GM12874 (cell line): ENCODE results near the gene RASGRP2.

Experiments used
- CTCF ChIP-seq: IDR thresholded peaks from 2 replicates; pipeline ENCODE4 v1.5.1; 2011; ENCODE audit warnings: low read depth, mild to moderate bottlenecking, control low read depth, low read length, moderate library complexity; ENCODE audit not compliant: insufficient read depth

The RASGRP2 gene

GRCh38 chr11:64758330-64759079 lies 14.6 kb upstream of the RASGRP2 start:
- no peak for TF ChIP-seq CTCF

- no peak for TF ChIP-seq CTCF
These were observed 13.8 kb upstream of the RASGRP2 start for GRCh38 chr11:64757549-64758329.

GRCh38 chr11:64755681-64756361 lies 11.9 kb upstream of the RASGRP2 start:
- TF ChIP-seq CTCF, result no peak

GRCh38 chr11:64754919-64755662 lies 11.1 kb upstream of the RASGRP2 start:
- no peak for TF ChIP-seq CTCF

- TF ChIP-seq CTCF, result no peak
These were observed 10.4 kb upstream of the RASGRP2 start for GRCh38 chr11:64754124-64754918.

GRCh38 chr11:64753380-64754123 lies 9.6 kb upstream of the RASGRP2 start:
- no peak for TF ChIP-seq CTCF
